GM19240 (cell line): ENCODE results near the gene GLRX5.

Experiments
- DNase-seq: peaks from one replicate; pipeline ENCODE4 v3.0.0; 2011; ENCODE audit warnings: low spot score; ENCODE audit not compliant: insufficient read length

GLRX5 gene

DNA sequence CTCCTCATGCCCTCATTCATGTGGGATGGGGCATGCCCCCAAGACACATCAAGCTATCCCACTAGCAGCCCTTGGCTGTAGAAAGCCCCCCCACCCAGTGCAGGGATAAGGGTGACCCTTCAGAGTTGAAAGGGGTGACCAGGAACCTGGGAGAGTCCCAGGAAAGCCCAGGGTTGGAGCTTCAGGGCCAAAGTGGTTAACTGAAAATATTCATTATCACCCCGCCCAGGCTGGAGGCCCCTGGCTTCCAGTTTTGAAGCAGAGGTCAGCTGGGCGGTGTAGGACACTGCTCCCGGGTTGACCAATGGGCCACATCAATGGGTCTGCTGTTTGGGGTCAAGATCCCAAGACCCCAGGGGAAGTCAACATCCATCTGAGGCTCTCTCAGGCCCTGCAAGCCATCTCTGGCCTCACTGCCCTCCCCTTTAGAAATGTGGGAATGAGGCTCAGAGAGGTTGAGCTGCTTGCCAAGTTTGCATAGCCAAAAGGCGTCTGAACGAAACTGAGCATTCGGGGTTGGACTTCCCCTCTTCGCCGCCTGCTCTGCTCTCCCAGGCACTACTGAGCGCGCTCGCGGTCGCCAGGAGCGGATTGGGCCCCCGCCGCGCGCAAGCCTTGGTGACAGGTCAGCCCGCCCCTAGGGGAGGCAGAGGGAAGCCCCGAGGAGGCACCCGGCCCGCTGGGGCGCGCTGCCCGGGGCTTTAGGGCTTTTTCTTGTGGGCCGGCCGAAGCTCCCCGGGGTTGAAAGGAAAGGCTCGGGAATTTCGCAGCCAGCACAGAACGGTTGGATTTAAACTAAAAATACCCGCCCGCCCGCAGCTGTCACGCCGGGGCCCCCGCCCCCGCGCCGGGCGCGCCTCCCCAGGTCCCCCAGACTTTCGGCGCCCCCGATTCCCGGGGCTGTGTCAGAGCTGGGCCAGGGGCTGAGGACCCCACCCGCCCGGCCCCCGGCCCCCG, 19.0 kb upstream of the GLRX5 start:
- DNase-seq = peak; percentile 87

DNA sequence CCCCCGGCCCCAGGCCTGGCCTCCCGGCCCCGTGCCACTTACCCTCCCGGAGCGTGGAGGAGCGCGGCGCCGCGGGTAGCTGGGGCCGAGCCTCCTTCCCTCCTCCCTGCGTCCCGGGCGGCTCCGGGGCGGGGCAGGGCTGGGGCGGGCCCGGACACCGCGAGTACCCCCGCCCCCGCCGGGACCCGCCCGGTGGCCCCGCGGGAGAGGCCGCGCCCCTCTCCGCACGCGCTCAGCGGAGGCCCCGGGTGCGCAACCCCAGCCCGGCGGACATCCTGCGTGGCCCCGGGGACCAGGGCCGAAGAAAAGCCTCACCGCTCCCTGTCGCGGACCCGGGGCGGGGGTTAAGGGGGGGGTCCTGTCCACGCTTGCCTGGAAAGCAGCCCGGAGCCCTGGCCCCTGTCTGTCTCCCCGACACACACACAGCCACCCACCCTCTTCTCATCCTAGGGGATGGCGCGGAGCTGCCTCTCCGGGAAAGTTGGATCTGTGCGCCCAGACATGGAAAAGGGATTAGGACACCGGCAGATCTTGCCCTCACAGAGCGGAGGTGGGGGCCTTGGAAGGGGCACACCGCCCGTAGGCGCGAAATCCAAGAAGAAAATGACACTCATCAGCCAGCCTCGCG, 18.2 kb upstream of the GLRX5 start, which contains the start of gene SYNE3:
Gene SYNE3 (minus strand): TSS at position 97 of the 628 bp plus-strand sequence. CDS start 40,829 bp downstream, outside the sequence.
- no peak for DNase-seq

DNA sequence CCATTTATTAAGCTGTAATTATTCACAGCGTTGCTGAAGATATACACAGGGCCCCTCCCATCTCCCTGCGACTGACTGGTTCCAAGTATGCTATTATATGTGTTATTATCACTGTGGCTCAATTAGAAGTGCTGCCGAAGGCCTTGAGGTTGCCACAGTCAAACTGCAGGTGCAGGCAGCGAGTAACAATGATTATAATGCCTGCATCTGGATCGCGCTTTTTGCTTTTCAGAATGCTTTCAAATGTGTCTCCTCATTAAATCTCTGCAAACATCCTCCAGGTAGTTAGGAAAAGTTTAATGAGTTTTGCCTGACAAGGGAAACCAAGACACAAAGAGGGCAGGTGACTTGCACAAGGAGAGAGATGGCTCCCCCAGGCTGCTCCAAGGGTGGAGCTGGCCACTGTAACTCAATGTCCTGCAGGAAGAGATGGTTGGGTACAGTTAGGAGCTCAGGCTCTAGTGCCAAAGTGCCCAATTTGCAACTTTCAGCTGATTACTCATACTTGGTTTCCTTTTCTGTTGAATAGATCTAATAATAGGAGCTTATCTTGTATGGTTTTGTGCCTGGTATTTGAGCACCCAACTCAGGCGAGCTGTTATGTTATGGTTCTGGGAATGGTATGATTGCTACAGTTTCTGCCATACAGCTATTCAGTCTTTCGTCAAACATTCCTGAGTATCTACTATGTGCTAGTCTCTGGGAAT, 16.7 kb upstream of the GLRX5 start:
- DNase-seq = no peak

DNA sequence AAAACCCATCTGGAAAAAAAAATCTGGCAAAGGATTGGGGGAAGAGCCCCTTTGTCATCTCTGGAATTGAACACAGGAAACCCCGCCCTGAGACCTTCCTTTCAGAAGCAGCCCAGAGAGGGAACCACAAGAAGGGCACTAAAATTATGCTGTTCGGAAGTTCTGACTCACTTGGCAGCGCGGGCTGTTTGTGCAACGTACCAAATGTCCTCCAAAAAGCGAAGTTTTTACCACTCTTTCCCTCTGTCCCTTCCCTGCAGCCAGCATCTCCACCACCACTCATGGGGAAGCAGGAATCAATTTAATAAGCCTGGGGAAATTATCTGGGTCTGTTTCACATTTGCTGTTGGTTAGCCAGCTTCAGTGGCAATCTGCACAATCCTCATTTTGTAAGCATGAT, 15.2 kb upstream of the GLRX5 start:
- no peak for DNase-seq

DNA sequence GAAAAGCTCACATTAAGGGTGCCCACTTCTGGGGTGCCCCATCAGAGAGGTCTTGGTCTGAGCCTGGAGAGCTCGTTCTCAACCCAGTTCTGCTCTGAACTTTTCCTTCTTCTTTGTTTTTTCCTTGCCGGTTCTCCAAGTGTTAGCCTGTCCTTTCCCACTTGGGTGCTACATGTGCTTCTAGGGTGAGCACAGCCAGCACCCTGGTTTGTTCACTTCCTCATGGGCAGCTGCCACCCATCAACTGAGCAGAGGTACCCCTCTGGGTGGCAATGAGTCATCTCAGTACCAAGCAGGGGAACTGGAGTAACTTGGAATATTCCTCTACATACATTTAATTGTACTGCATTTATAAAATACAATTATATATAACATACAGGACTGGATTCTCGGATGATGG, 14.5 kb upstream of the GLRX5 start:
- no peak for DNase-seq

DNA sequence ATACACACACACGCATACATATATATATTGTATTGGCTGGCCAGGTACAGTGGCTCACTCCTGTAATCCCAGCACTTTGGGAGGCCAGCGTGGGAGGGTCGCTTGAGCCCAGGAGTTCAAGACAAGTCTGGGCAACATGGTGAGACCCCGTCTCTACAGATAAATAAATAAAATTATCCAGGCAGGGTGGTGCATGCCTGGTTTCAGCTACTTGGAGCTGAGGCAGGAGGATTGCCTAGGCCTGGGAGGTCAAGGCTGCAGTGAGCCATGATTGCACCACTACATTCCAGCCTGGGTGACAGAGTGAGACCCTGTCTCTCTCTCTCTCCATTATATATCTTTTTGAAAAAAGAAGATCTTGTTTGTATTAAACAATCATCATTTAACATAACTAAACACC, 13.8 kb upstream of the GLRX5 start:
- no peak for DNase-seq

DNA sequence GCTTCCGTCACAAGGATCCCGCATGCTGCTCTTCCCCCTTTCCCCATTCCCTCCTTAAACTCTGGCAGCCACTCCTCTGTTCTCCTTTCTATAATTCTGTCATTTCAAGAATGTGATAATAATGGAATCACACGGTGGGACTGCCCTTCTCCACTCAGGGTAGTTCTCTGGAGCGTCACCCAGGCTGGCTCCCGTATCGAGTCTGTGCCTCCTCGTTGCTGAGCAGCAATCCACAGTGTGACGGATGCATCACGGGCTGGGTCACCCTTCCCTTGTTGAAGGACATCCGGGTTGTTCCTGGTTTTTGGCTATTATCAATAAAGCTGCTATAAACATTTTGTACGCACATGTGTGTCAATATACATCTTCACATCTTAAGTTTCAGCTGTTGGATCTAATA, 12.7 kb upstream of the GLRX5 start:
- no peak for DNase-seq

DNA sequence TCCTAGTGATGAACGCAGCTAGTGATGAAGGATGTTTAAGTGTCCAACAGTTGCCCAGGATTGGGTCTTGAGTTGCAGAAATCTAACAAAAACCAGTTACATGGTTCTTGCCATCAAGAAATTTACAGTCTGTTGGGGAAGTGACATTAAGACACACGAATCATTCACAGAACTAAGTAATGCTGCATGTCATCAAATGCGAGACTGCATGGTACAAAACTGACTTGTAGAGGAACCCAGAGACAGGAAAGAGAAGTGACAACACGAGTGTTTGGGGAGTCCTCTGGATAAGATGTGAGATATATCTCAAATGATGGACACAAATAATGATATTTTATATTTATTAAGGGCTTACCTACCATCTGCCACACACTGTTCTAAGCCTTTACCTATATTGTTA, 12.3 kb upstream of the GLRX5 start:
- DNase-seq = no peak

DNA sequence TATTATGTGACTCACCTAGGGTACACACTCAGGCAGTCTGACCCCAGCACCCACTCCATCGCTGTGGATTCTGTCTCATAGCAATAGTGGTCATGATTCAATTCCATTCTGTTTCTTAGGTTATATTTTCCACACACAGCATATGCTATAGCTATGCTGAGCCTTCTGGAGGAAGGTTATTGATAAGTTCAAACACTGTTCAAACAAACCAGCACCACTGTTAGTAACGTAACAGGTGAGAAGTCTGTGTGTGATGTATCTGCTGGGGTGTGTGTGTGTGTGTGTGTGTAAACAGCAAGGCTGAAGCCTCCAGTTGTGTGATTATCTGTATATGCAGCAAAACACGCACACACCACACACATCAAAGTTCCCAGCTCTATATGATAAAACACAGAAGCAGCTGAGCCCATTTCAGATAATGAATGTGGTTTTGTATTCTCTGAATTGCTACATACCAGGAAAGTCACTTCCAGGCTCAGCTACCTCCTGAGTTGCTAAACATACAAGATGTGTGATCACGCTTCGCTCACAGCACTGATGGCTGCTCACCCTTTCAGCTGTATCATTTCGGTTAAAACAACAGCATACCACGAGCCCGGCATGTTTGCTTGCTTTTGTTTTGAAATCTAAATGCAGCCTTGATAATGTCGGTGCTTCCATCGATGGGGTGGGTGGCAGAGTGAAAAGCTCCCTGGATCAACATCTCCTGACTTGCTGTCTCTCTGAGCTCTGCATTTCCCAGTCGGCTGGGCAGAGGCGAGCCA, 11.6 kb upstream of the GLRX5 start:
- no peak for DNase-seq

DNA sequence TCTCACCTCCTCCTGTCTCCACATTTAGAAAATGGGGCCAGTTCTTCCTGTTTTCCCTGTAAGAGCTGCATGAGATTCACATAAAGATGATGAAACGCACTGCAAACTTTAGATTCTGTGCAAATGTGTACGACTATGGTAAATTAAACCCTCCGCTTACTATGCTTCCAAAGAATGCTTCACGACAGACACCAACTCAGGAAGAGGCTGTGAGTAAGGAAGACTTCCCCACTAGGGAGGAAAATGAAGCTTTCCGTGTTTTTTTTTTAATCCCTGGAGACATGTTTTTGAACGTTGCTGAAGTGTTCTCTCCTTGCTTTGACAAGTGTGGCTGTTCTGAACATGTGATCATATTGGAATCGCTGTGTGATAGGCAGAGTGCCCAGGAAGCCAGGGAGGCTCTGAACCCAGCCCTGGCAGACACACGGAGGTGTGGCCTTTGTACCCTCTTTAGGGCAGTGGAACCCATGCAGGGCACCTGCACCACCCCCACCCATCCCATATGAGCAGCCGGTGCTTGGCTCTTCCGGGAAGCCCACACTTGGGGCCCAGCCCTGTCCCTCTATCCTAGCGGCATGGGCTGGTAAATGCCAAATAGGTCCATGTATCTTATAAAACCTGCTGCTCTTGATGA, 10.9 kb upstream of the GLRX5 start:
- DNase-seq = no peak

DNA sequence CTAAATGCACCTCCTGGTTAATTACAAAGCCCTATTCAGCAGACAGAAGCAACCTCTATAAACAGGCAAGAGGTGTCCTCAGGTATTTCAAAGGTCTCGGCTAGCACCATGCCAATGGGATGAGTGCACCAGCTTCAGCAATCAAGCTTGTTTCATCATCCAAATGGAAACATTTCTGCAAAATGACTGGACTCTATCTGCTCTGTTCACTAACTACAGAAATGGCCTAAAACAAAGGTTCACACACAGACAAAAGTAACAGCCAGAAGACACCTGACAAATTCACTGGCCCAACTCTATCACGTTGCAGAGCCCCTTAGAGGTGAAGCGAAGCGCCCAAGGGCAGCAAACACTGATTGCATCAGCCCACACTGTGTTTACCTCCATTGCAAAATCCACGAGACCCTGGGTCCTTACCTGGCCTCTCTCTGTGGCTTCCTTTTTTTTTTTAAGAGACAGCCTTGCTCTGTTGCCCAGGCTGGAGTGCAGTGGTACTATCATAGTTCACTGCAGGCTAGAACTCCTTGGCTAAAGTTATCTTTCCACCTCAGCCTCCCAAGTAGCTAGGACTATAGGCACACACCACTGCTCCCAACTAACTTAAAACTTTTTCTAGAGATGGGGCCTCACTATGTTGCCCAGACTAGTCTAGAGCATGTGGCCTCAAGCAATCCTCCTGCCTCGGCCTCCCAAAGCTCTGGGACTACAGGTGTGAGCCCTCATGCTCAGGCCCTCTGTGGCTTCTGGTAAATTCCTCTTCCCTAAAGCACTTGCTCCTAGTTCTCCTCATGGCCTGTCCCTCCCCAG, 9.9 kb upstream of the GLRX5 start:
- no peak for DNase-seq

DNA sequence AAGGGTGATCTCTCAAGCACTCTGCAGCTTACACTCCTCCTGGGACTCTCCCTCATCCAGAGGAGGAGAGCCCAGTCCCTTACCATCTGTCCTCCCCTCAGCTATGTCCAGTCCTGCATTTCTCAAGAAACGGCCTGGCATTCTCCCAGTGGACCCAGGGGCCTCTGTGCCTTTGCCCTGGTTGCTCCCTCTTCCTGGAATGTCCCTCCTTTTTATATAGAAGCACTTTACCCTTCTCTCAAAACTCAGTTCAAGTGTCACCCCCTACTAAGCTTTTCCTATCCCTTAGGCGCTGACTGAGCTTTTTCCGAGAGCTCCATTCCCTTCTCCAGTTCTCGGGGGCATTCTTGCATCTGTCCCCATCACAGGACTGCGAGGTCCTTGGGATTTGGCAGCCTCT, 8.9 kb upstream of the GLRX5 start:
- DNase-seq = no peak

DNA sequence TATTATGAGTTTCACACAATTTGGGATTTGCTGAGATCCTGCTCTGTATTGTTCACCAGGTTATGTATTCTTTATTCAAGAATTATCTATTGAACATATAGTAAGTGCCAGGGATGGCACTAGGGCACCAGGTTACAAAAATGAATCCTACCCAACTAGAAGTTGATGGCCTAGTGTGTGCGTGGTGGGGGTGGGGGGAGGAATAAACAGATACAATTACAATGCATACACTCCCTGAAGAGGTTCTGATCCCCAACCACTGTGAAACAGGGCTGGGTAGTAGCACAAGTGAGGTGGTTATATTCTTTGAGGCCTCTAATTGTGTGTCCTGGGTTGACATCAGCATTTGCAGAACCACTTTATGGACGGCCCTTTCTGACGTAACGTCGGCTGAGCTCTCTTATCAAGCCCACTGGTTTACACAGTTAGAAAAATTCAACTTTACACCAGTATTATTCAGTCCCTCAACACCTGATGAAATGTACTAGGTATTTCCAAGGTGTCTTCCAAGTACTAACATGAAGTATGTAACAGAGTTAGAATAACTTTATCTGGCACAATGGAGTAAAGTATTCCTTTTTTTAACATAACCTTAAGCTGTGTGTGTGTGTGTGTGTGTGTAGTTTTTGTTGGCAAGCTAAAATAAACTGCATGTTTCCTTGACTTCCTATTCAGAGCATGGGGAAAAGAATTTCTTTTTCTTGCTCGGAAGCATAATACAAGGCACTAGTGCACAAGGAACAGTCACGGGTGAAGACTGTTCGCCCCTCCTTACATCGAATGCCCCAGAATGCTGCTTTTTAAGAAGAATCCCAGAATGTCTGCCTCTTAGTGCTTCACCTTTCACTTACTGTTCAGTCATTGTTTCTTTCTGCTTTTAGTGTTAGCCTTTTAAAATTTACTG, 8.1 kb upstream of the GLRX5 start:
- no peak for DNase-seq

DNA sequence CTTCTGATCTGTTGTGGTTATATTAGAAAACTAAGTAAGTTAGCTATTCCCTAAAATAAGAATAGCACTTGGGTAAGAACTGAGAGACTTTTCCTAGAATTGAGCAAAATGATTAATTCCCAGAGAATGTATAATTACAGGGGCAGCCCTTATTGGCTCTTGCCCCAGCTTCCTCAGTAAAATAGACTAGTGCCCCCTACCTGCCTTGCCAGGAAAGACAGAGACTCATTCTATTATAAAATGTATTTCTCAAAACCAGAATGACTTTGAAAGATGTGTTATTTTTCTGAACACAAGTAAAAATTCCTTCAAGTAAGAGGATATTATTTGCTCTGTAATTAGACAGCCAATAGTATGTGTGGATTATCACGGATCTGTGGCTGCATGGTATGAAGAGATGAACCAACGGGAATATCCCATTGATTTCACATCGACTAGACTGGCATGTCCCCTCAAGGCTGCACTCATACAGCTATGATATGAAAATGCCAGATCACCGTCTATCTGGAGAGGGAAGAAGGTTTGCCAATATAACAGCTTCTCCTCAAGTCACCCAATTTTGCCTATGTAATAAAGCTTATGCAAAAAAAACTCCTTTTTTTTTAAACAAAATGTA, 7.4 kb upstream of the GLRX5 start:
- DNase-seq = no peak

DNA sequence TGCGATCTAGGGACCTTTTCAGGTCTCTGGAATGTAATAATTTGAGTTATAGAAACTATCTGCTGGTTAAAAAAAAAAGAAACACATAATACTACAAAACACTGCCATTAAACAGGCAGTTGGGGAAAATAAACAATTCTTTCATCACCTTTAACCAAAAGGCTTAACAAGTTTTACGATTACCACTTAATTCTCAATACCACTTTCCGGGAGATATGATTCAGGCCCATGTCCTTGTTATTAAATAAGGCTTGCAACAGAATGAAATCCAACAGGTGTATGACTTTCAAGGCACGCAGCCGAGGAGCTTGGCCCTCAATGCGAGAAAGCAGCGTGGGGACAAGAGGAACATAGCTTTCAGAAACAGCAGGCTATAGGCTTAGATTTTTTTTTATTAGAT, 5.6 kb upstream of the GLRX5 start:
- DNase-seq = no peak

DNA sequence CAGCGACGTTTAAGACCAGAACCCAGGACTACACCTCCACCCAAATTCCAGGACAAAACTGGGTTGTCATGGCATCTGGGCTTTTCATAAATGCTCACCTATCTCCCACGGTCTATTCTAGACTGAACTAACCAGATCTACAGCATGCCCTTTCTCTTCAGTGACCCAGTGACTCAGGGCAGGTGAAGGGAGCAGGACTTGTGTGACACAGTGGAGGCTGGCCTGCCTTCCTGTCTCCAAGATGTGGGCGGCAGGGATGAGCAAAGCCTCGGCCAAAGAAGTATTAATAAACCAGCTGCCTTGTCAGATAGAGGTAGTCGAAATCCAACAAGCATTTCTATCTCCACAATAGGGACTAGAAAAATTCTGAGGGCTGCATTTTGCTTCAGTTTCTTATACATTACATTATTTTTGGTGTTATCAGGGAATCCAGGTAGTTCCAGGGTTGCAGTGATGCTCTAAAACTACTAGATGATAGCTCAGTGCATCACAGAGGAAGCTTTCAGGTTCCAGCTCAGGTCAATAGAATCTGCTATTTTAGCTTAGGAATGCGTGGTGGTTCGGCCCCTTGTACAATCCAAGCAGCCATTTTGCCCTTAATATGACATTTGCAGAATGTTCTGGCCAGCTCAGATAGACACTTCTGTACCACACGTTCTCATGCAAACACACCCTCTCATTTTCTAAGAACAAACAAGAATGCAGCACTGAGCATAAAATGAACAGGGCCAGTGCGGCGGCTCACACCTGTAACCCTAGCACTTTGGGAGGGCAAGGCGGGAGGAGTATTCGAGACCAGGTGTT, 4.2 kb upstream of the GLRX5 start:
- DNase-seq = no peak

DNA sequence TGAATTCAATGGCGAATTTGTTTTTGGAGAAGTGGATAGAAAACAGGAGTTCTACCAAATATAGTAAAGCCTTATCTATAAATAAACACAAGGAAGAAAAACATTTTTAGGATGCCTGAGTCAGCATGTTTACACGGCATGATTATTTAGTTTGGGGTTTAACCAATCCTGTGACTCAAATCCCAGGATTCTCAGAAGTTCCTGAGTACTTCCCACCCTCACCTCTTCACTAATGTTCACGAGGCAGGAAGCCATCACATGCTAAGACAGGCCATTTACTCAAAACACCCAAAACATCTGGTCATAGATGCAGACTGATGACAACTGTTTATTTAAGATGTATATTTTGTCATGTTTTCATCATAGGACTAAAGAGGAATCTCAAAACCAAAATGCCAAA, 3.4 kb upstream of the GLRX5 start:
- DNase-seq = no peak

DNA sequence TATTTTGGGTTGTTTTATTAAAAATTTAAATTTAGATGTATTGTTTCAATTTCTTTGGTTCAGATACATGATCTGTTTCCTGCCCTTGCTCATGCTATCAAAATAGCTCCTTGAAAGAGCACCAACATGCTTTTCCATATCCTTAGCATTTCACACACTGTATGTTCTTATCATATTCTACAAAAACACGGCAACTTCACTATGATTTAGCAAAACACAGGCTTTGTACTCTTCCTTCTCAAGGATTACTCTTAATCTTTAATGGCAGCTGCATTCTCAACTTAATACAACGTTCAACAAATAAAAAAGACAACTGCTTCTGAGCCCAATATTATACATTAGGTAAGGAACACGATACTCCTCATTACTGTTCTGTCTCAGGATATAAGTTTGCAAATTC, 2.9 kb upstream of the GLRX5 start:
- DNase-seq = no peak
